Smooth muscle cell of the coronary artery (primary cell): ENCODE data around the gene TMEM108. TPM values are rescaled to one million over a fixed set of nuclear protein-coding genes. Genes with fewer than 3 reads are reported as not detected.

Experiments
- total RNA-seq: library from RNA; depleted of rRNA; stranded (reverse); fragments of >200 nt; gene quantifications from 2 replicates; pipeline ENCODE4 v1.2.3, GENCODE V29; 2014; ENCODE audit warnings: low replicate concordance

The TMEM108 gene
- 0.08 and 0.12 TPM in 2 replicates for total RNA-seq

GRCh38 chr3:133038089-133038730, at the start of gene TMEM108:
TSS of gene TMEM108 (plus strand) at chr3:133038391.

GRCh38 chr3:133400006-133400515, 361.9 kb downstream of the TMEM108 start, which contains the start of gene BFSP2:
TSS of gene BFSP2 (plus strand) at chr3:133400056. CDS start at chr3:133400084, 28 bp downstream.

